Body of pancreas (tissue), 4 donors: ENCODE measurements around the gene INSR. TPM values are rescaled to one million over a fixed set of nuclear protein-coding genes. Genes with fewer than 3 reads are reported as not detected.
"Not testable (repeated sequence)": the region's sequence is repeated elsewhere in the genome, so short reads cannot be mapped to it uniquely, and the experiment has no call there.

Source experiments
- ATAC-seq: fragments of 150-250 bp; one replicate; pipeline ENCODE4 v1.9.1; 2016
- DNase-seq, 4 donors: peaks; one replicate each; pipeline ENCODE4 v3.0.0-alpha.2; 2019
- H3K27ac ChIP-seq, 4 donors: fragments of 200-600 bp; sonication (generic); 1 replicate in 3 of 4; 2 replicates in 1 of 4; pipeline versions ENCODE4 v1.5.1 to v1.6.1; 2016 to 2019; ENCODE audit warnings: mild to moderate bottlenecking in 1 of 4, mixed read lengths in 1 of 4, moderate library complexity in 1 of 4
- H3K27me3 ChIP-seq, 2 donors: fragments of 200-600 bp; sonication (generic); one replicate each; pipeline ENCODE4 v1.6.0; 2016; ENCODE audit warnings: mild to moderate bottlenecking in 1 of 2
- H3K36me3 ChIP-seq, 2 donors: fragments of 200-600 bp; sonication (generic); replicated peaks in 1 of 2; 2 replicates each; pipeline ENCODE4 v1.5.1; 2016; ENCODE audit warnings: low read depth in 2 of 2; ENCODE audit not compliant: insufficient read depth in 1 of 2
- H3K4me1 ChIP-seq: fragments of 200-600 bp; sonication (generic); one replicate; pipeline ENCODE4 v1.6.0; 2016
- H3K4me3 ChIP-seq, 2 donors: fragments of 200-600 bp; sonication (generic); 1 replicate in 1 of 2; 2 replicates in 1 of 2; pipeline ENCODE4 v1.5.1; 2016 to 2019
- H3K9me3 ChIP-seq, 3 donors: fragments of 200-600 bp; sonication (generic); 1 replicate in 2 of 3; 2 replicates in 1 of 3; pipeline ENCODE4 v1.5.1; 2016
- CTCF ChIP-seq, 7 experiments: fragments of 450-650 bp in 4 of 7; fragments of 200-600 bp in 3 of 7; sonication (generic) in 3 of 7; IDR thresholded peaks; one replicate each; pipeline ENCODE4 v1.5.1; 2016 to 2019; ENCODE audit warnings: antibody characterized with exemption in 7 of 7
- POLR2A ChIP-seq, 3 donors: fragments of 450-650 bp; IDR thresholded peaks; one replicate each; pipeline ENCODE4 v1.6.1; 2016; ENCODE audit warnings: antibody characterized with exemption in 3 of 3, mild to moderate bottlenecking in 2 of 3
- WGBS, 2 donors: methylation state at CpG; one replicate each; pipeline ENCODE4 v1.1.5; 2017; 5-methylcytosine and 5-hydroxymethylcytosine counted together
- intact Hi-C: fragments of 100-400 bp; cut with DNase I; formaldehyde crosslinking; loops from one replicate; pipeline ENCODE4 v1.15.1; 2023
- total RNA-seq, 2 donors: library from RNA; depleted of rRNA; stranded (reverse); fragments of >200 nt; gene quantifications; one replicate each; pipeline ENCODE4 v1.1.0, GENCODE V29; 2016

Gene INSR
- total RNA-seq, 2 donors from 2014 or later: 243 to 284 TPM

GRCh38 chr19:7326105-7326877 is 32.1 kb upstream of the INSR start:
- Histone ChIP-seq H3K4me1 (peaks cover 8% of the 10 kb centered on the region), H3K27ac (no peak overlapping the region), H3K27me3 (no peaks in the 10 kb centered on the region), H3K36me3 (no peaks in the 10 kb centered on the region), H3K4me3 (no peak overlapping the region), H3K9me3 (no peaks in the 10 kb centered on the region)
- ATAC-seq (no peak), DNase-seq (peak in 2 of 4 donors; percentile 39 to 47)
- 84% methylated on average over 10 of the region's 10 CpGs for WGBS, 2 donors
- TF ChIP-seq CTCF (IDR thresholded peaks at IDR 0.05) (peak in 5 of 7 experiments; percentile 12 to 38 (median 17)), POLR2A (IDR thresholded peaks at IDR 0.05) (no peak)
- intact Hi-C loops: no loop called here

- ATAC-seq (no peak), DNase-seq (no peak)
- H3K36me3 ChIP-seq: no peaks in the 10 kb centered on the region
- TF ChIP-seq POLR2A (IDR thresholded peaks at IDR 0.05) (no peak), CTCF (IDR thresholded peaks at IDR 0.05) (no peak)
- intact Hi-C loops: no loop called here
- no peak overlapping the region for H3K27ac ChIP-seq
- peaks cover 15% of the 10 kb centered on the region for H3K4me1 ChIP-seq
- no peaks in the 10 kb centered on the region for H3K27me3 ChIP-seq
- H3K9me3 ChIP-seq: no peaks in the 10 kb centered on the region
- WGBS, 2 donors: 43 to 44% methylated on average over 2 of the region's 2 CpGs
- H3K4me3 ChIP-seq: no peak overlapping the region
Measured at GRCh38 chr19:7318176-7318575, 24.0 kb upstream of the INSR start.

- no peaks in the 10 kb centered on the region for H3K27me3 ChIP-seq
- no peaks in the 10 kb centered on the region for H3K9me3 ChIP-seq
- H3K4me1 ChIP-seq: no peaks in the 10 kb centered on the region
- H3K36me3 ChIP-seq: no peaks in the 10 kb centered on the region
- intact Hi-C loops: no loop called here
- TF ChIP-seq POLR2A (IDR thresholded peaks at IDR 0.05): no peak
- no peak for TF ChIP-seq CTCF (IDR thresholded peaks at IDR 0.05)
- H3K27ac ChIP-seq: no peak overlapping the region
- WGBS, 2 donors: 76 to 89% methylated on average over 7 of the region's 7 CpGs
- no peak for DNase-seq
- no peak for ATAC-seq
- H3K4me3 ChIP-seq: no peak overlapping the region
Measured at GRCh38 chr19:7312816-7313215, 18.6 kb upstream of the INSR start.

GRCh38 chr19:7311911-7312310 is 17.7 kb upstream of the INSR start:
- no peak for DNase-seq
- Histone ChIP-seq H3K27ac (no peak overlapping the region), H3K4me3 (no peak overlapping the region), H3K4me1 (no peaks in the 10 kb centered on the region), H3K36me3 (no peaks in the 10 kb centered on the region), H3K9me3 (no peaks in the 10 kb centered on the region), H3K27me3 (no peaks in the 10 kb centered on the region)
- no peak for TF ChIP-seq CTCF (IDR thresholded peaks at IDR 0.05)
- TF ChIP-seq POLR2A (IDR thresholded peaks at IDR 0.05): no peak
- WGBS, 2 donors: 92 to 99% methylated on average over 12 of the region's 12 CpGs
- ATAC-seq: no peak
- intact Hi-C loops: no loop called here

GRCh38 chr19:7308327-7308726 is 14.1 kb upstream of the INSR start:
- 77 to 81% methylated on average over 8 to 9 of the region's 9 CpGs for WGBS, 2 donors
- H3K9me3 ChIP-seq, H3K4me3 ChIP-seq, H3K27me3 ChIP-seq, H3K4me1 ChIP-seq, intact Hi-C loops, ATAC-seq, H3K36me3 ChIP-seq, DNase-seq, H3K27ac ChIP-seq: not testable (repeated sequence)
